HG03432 (cell line): Measurements from ENCODE around the gene ADPRM.
"Not testable (repeated sequence)": the region's sequence is repeated elsewhere in the genome, so short reads cannot be mapped to it uniquely, and the experiment has no call there.

Experiments used
- ATAC-seq: cut with Tn5 transposase; IDR thresholded peaks from one replicate; pipeline ENCODE4 v1.9.1; 2021; ENCODE audit warnings: mild to moderate bottlenecking, moderate library complexity; ENCODE audit not compliant: unreplicated experiment

The ADPRM gene

DNA sequence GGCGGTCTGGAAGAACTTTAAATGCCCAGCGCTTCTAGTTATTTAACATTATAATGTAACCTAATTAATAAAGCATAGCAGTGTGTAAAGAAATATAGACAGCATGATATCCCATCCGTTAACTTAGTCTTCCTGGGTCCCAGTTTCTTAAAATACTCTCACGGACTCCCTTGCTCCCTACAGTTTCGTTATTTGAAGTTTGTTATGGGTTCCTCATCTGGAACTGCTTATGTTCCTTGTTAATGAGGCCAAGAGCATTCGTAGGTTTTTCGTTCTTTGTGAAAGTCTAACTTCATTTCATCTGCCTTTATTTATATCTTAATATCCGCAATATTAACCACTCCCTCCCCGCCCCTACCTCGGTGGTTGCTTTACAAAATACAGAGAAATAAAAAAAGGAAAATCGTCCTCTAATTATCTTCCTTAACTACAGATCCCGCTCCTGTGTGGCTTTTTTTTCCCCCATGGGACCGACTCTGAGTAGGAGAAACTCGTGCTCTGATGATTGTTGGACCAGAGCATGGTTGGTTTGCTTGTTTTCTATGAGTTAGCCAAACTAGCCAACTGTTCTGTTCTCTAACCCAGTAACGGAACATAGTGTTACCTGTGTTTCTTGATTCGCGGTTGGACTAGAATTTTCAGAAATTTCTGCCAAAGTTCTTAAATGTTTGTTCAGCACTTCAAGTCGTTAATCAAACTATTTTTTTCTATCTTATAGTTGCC lies 863 bp downstream of the ADPRM start:
- ATAC-seq = no peak

DNA sequence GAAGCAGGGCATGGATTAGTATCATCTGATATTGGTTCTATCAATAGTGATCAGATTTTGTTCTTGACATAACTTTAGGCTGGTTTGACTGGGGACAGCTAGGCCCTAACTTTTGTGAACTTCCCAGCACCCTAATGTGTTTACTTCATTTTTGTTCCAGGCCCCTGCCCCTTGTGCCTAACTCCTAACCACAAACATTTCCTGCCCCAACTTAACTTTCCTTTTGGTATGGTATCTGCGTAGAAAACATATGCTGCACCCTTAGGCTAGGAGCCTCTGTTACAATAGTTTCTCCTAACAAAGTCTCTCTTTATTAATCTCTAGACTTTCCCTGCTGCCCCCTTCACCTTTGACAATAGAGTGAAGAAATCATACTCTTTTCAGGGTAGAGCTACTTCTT lies 2.5 kb downstream of the ADPRM start:
- no peak for ATAC-seq

- ATAC-seq = no peak
Observed at GRCh38 chr17:10702574-10702973, 5.2 kb downstream of the ADPRM start.

DNA sequence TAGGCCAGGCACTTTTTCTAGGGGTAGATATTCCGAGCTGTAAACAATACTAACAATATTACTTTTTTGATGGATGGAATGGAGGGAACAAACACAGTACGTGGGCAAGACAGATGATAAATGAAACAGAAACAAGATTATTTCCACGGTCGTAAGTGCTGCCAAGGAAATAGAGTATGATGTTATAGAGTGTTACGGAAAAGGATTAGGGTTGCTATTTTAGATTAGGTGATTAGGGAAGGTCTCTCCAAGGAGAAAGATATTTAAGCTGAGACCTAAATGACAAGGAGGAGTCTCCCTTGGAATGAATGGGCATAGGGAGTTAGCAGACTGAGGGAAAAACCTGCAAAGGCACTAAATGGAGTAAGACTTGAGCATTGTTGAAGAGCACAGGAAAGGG lies 8.3 kb downstream of the ADPRM start:
- no peak for ATAC-seq

DNA sequence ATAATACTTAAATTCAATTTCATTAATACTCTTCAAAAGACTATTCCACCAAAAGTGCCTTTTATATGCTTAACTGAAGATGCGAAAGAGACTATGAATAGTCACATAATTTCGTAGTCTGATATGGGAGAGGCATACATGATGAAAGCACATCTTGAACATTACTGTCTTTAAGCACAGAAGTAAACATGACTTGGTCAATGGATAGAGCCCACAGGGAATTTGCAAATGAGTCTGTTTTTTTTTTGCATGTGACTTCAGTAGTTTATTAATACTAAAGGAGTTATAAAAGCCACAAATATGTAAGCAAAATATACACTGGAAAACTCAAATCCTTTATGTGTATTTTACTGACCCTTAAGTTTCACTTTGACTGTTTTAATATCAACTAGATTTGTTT lies 15.9 kb downstream of the ADPRM start:
- ATAC-seq = no peak

DNA sequence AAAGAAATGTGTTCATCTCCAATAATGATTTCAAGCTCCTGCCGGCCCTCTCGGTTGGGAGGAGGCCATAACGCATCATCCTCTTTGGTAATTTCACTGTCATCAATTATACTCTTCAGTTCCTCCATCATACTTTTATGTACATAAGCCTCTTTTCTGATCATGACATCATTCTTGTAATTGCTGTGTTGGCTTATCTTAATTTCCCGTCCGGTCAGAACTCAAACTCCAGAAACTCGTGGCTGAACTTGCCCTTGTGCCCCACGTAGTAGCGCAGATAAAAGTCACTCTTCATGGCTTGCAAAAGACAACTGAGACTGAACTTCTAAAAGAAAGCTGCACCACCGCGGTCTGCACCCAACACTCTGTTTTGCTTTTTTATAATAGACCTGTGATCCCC lies 18.8 kb downstream of the ADPRM start:
- ATAC-seq = no peak

DNA sequence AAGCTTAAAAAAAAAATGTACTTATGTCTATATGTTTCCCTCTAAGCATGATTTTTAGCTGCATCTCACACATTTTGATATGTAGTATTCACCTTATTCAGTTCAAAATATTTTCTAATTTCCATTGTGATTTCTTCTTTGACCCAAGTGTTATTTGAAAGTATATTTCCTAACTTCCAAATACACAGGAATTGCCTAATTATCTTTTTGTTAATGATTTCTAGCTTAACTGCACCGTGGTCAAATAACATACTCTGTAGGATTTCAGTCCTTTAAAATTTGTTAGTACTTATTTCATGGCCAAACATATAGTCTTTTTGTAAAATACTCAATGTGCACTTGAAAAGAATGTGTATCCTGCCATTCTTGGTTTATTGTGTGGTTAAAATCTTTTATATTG lies 21.2 kb downstream of the ADPRM start:
- ATAC-seq = no peak

- no peak for ATAC-seq
Observed at GRCh38 chr17:10724546-10725195, 27.3 kb downstream of the ADPRM start.

- ATAC-seq = no peak
Observed at GRCh38 chr17:10725262-10725661, 27.9 kb downstream of the ADPRM start.

GRCh38 chr17:10726196-10726595 lies 28.8 kb downstream of the ADPRM start:
- no peak for ATAC-seq

DNA sequence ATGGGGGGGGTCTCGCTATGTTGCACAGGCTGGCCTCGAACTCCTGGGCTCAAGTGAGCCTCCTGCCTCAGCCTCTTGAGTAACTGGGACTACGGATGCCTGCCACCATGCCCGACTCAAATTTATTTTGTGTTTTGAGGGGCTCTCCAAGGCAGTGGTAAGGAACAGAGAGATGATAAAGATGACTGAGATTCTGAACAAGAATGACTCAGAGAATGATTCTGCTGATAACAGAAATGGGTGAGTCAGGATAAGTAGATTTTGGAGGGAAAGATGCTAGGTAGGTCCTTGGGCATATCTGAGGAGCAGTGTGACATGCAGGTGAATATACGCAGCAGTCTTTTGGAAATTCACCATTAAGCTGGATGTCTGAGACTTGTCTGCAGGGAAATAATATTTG lies 29.8 kb downstream of the ADPRM start:
- no peak for ATAC-seq

DNA sequence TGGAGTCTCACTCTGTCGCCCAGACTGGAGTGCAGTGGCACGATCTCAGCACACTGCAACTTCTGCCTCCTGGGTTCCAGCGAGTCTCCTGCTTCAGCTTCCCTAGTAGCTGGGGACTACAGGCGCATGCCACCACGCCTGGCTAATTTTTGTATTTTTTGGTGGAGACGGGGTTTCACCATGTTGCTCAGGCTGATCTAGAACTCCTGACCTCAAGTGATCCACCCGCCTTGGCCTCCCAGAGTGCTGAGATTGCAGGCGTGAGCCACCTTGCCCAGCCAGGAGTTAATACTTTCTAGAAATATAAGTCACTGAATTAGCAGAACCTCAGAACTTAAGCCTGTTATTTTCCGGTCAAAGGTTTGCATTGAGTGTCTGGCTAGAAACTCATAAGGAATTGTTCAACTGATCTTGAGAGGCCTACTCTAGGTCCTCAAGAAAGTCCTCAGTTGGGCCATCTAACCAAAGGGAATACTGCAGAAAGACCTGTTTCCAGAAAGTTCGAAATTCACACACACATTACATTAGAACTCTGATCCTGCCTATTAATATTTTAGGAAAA lies 31.0 kb downstream of the ADPRM start:
- no peak for ATAC-seq

DNA sequence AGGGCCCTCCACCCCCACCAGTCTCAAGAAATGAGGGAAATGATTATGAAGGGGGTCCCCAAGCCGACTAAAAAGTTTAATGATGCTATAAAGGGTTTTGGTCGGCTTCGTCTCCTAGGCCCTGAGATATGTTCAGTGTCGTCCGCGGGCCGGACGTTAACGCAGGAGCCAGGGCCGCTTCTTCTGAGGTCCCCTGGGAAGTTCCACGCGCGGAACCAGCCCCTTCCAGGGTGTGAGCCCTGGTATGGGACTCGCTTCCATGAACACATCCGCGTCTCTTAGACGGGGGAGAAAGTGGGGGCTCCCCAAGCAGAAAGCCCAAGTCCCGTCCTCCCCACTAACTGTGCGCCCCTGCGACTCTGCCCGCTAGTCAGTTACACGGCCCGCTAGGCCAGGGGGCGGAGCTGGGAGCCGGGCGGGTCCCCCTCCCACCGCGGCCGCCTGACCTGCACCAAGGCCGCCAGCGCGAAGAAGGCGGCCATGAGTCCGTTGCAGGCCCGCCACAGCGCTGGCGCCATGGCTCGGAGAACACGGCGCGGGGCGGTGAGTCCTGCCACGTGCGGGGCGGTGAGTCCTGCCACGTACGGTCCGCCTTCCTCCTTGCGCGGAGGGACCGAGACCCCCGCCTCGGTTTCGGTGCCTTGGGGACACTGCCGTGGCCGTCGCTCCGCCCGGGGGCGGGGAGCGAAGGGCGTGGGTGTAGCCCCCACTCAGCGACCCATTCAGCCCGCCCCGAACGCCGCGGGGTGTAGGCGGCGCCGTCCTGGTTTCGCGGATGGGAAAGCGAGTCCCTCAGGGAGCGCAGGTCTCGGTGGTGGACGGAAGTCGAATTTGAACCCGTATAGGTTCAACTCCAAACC lies 32.2 kb downstream of the ADPRM start, which contains the start of gene TMEM220:
TSS of gene TMEM220 (minus strand) at position 690 of the 860 bp plus-strand sequence. CDS start at position 518, 172 bp downstream.
- peak; percentile 87 for ATAC-seq

DNA sequence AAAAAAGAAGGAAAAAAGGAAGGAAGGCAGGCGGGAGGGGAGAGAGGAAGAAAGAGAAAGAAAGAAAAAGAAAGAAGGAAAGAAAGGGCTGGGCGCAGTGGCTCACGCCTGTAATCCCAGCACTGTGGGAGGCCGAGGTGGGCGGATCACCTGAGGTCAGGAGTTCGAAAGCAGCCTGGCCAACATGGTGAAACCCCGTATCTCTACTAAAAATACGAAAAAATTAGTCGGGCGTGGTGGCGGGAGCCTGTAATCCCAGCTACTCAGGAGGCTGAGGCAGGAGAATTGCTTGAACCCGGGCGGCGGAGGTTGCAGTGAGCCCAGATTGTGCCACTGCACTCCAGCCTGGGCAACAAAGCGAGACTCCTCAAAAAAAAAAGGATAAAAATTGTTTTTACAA lies 32.9 kb downstream of the ADPRM start:
- not testable (repeated sequence) for ATAC-seq

DNA sequence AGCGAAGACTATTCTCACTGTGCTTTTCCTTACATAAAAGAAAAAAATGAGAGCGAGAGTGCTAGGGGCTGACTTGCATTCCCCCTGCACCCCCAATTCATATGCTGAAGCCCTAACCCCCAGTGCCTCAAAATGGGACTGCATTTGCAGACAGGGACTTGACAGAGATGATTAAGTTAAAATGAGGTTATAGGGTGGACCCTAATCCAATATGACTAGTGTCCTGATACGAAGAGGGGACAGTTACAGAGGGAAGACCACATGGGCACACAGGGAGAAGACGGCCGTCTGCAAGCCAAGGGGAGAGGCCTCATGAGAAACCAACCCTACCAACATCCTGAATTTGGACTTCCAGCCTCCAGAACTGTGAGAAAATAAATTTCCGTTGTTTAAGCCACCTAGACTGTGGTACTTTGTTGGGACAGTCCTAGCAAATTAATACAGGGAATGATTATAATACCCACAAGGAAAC lies 34.0 kb downstream of the ADPRM start:
- no peak for ATAC-seq

DNA sequence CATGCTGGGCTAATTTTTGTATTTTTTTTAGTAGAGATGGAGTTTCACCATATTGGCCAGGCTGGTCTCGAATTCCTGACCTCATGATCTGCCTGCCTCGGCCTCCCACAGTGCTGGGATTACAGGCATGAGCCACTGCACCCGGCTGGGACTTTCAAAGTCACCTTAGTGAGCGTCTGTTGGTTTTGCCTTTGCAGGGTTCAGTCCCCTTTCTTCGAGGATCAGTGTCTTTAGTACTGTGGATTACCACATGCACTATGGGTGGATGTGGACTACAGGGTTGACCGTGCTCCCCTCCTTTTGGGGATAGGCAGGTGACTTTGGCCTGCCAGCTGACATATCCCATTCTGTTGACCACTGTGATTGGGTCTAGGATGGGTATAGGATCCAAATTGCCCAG lies 34.7 kb downstream of the ADPRM start:
- ATAC-seq = not testable (repeated sequence)

DNA sequence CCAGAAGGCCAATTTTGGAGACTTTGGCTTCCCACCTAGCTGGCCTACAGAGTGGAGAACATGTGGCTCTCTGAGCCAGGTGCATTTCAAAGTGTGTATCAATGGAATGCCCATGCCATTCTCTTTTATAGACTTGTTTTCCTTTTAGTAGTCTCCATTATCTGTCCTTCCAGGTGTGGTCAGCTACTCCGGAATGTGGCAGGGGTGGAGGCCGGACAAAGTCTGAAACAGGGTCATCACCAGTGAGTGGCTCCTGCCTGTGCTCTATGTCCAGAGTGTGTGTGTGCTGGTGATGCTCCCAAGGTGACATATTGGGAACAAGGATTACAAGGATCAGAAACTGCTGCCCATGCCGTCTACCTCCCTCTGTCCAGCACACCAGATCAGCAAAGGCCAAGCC lies 36.3 kb downstream of the ADPRM start:
- ATAC-seq = no peak

- no peak for ATAC-seq
Observed at GRCh38 chr17:10735251-10735650, 37.9 kb downstream of the ADPRM start.

- ATAC-seq = no peak
Observed at GRCh38 chr17:10735821-10736220, 38.4 kb downstream of the ADPRM start.

GRCh38 chr17:10737168-10737622 lies 39.8 kb downstream of the ADPRM start:
- ATAC-seq = no peak

- ATAC-seq = no peak
Observed at GRCh38 chr17:10737736-10738135, 40.3 kb downstream of the ADPRM start.
